IPS-20b (cell line): Measurements from ENCODE around the gene LRP6.
"Not testable (repeated sequence)": the region's sequence is repeated elsewhere in the genome, so short reads cannot be mapped to it uniquely, and the experiment has no call there.

Experiments
- H3K27ac ChIP-seq: one replicate; pipeline ENCODE4 v1.5.1; 2013; ENCODE audit warnings: low read length
- H3K27me3 ChIP-seq: 2 replicates; pipeline ENCODE4 v1.6.1; 2013; ENCODE audit warnings: mild to moderate bottlenecking, low read length, inconsistent platforms; ENCODE audit not compliant: insufficient read depth
- H3K36me3 ChIP-seq: 2 replicates; pipeline ENCODE4 v1.6.1; 2013; ENCODE audit warnings: low read depth, mild to moderate bottlenecking, inconsistent platforms, low read length, moderate library complexity; ENCODE audit not compliant: insufficient read depth
- H3K4me1 ChIP-seq: 2 replicates; pipeline ENCODE4 v1.6.1; 2013; ENCODE audit warnings: mild to moderate bottlenecking, control low read depth, inconsistent platforms, low read length, moderate library complexity; ENCODE audit not compliant: insufficient read depth
- H3K4me3 ChIP-seq: 2 replicates; pipeline ENCODE4 v1.5.1; 2013; ENCODE audit warnings: mild to moderate bottlenecking, low read length, inconsistent platforms
- H3K9ac ChIP-seq: 2 replicates; pipeline ENCODE4 v1.6.1; 2013; ENCODE audit warnings: low read depth, mild to moderate bottlenecking, inconsistent platforms, low read length, moderate library complexity
- H3K9me3 ChIP-seq: 2 replicates; pipeline ENCODE4 v1.6.1; 2013; ENCODE audit warnings: mild to moderate bottlenecking, low read depth, low read length, inconsistent platforms; ENCODE audit not compliant: insufficient read depth

LRP6 gene

GRCh38 chr12:12265035-12265434 is 1.8 kb downstream of the LRP6 start:
- Histone ChIP-seq H3K9ac (peak overlapping the region; percentile 100; the same call in 1 of the 2 replicates), H3K4me3 (peak overlapping the region; percentile 88), H3K27me3 (no peaks in the 10 kb centered on the region), H3K4me1 (peaks cover 3% of the 10 kb centered on the region; the same call in 1 of the 2 replicates), H3K27ac (no peak overlapping the region), H3K36me3 (no peaks in the 10 kb centered on the region), H3K9me3 (no peaks in the 10 kb centered on the region)

- peak overlapping the region; percentile 25 for H3K4me3 ChIP-seq
- H3K27ac ChIP-seq: no peak overlapping the region
- no peaks in the 10 kb centered on the region for H3K27me3 ChIP-seq
- no peaks in the 10 kb centered on the region for H3K9me3 ChIP-seq
- no peak overlapping the region for H3K9ac ChIP-seq
- H3K4me1 ChIP-seq: peaks cover 3% of the 10 kb centered on the region; the same call in 1 of the 2 replicates
- no peaks in the 10 kb centered on the region for H3K36me3 ChIP-seq
Measured at GRCh38 chr12:12263909-12264308, 2.9 kb downstream of the LRP6 start.

DNA sequence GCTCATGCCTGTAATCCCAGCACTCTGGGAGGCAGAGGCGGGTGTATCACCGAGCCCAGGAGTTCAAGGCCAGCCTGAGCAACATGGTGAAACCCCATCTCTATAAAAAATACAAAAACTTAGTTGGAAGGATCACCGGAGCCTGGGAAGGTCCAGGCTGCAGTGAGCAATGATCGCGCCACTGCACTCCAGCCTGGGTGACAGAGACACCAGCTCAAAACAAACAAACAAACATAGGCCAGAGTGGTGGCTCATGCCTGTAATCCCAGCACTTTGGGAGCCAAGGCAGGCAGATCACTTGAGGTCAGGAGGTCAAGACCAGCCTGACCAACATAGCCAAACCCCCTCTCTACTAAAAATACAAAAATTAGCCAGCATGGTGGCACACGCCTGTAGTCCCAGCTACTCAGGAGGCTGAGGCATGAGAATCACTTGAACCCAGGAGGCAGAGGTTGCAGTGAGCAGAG is 10.5 kb downstream of the LRP6 start:
- not testable (repeated sequence) for H3K4me1 ChIP-seq, H3K27ac ChIP-seq, H3K36me3 ChIP-seq, H3K9me3 ChIP-seq, H3K27me3 ChIP-seq, H3K4me3 ChIP-seq, H3K9ac ChIP-seq

GRCh38 chr12:12254553-12254952 is 12.3 kb downstream of the LRP6 start:
- Histone ChIP-seq H3K27me3 (no peaks in the 10 kb centered on the region), H3K4me1 (peaks cover 3% of the 10 kb centered on the region; the same call in 1 of the 2 replicates), H3K4me3 (no peak overlapping the region), H3K36me3 (no peaks in the 10 kb centered on the region), H3K9me3 (no peaks in the 10 kb centered on the region), H3K9ac (no peak overlapping the region), H3K27ac (no peak overlapping the region)

DNA sequence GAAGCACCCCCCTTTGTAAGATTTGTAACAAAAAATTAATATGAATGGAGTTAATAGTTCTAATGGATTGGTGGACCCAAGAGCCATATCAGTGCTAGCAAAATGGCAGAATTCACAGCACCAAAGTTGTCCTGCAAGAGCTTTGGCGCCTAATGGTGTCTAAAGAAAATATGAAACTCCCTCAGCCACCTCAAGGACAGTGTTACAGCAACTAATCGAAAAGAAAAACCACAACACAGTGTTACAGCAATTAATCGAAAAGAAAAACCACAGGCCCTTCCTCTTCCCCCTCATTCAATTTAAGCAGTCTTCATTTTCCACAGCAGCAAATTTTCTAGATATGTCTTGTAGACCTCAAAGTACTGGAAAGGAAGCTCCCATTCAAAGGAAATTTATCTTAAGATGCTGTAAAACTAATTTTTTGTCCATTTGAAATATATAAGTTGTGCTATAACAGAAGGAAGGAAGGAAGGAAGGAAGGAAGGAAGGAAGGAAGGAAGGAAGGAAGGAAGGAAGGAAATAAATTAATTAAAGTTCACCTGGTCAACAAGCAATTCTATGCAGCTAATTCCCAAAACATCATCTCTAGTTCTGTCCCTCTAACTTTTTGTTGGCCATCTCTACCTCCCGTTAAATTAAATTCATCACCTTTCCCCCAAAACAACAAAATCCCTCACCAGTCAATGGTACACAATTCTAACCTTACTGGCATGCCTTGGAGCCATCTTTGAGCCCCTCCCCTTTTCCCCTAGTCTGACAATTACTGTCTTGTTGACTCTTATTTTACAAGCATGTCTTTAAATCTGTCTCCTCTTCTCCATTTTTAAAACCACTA is 17.4 kb downstream of the LRP6 start:
- Histone ChIP-seq H3K27me3 (no peaks in the 10 kb centered on the region), H3K4me3 (no peak overlapping the region), H3K27ac (no peak overlapping the region), H3K9me3 (no peaks in the 10 kb centered on the region), H3K4me1 (peaks cover 2% of the 10 kb centered on the region; the same call in 1 of the 2 replicates), H3K9ac (no peak overlapping the region), H3K36me3 (peaks cover under 1% of the 10 kb centered on the region; the same call in 1 of the 2 replicates)

GRCh38 chr12:12247584-12247983 is 19.3 kb downstream of the LRP6 start:
- Histone ChIP-seq H3K4me3 (no peak overlapping the region), H3K27me3 (no peaks in the 10 kb centered on the region), H3K27ac (no peak overlapping the region), H3K9me3 (no peaks in the 10 kb centered on the region), H3K4me1 (no peaks in the 10 kb centered on the region), H3K36me3 (peaks cover 14% of the 10 kb centered on the region; the same call in 1 of the 2 replicates), H3K9ac (no peak overlapping the region)

DNA sequence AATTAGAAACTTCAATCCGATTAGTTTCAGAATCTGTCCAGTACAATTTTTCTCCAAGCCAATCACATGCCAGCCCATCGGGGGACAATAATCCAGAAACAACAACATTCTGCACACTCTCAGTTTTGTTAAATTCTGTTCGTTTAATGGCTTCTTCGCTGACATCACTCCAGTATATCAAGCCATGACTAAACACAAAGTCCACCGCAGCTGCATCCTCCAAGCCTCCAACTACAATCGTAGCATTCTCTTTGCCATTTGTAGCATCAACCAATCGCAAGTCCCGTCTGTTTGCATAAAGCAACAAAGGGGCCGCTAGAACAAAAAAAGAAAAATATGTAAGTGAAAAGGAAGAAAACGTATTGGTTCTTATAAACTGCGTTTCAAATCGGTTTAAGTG is 22.5 kb downstream of the LRP6 start:
- Histone ChIP-seq H3K27ac (no peak overlapping the region), H3K36me3 (peaks cover 14% of the 10 kb centered on the region; the same call in 1 of the 2 replicates), H3K9ac (no peak overlapping the region), H3K9me3 (no peaks in the 10 kb centered on the region), H3K27me3 (no peaks in the 10 kb centered on the region), H3K4me1 (peaks cover 7% of the 10 kb centered on the region; the same call in 1 of the 2 replicates), H3K4me3 (no peak overlapping the region)

GRCh38 chr12:12240662-12241340 is 26.0 kb downstream of the LRP6 start:
- no peak overlapping the region for H3K4me3 ChIP-seq
- H3K9me3 ChIP-seq: no peaks in the 10 kb centered on the region
- H3K27me3 ChIP-seq: no peaks in the 10 kb centered on the region
- no peak overlapping the region for H3K9ac ChIP-seq
- H3K36me3 ChIP-seq: peaks cover 14% of the 10 kb centered on the region; the same call in 1 of the 2 replicates
- peaks cover 19% of the 10 kb centered on the region; the same call in 1 of the 2 replicates for H3K4me1 ChIP-seq
- H3K27ac ChIP-seq: no peak overlapping the region

DNA sequence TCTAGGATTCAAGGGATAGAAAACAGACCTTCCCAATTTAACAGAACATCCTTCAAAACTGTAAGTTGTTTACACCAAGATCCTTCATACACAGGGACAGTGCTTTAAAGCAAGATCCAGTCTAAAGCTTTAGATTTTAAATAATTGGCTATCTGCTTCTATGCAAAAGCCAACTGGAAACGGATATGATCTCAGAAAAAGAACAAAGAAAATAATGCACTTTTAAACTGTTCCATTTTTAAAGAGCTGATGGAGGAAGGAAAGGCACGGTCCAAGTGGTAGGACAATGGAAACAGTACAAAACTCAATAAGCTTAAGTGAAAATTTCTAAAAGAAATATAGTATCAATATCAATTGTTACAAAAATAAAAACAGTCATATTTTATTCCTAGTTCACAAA is 27.7 kb downstream of the LRP6 start:
- Histone ChIP-seq H3K27ac (no peak overlapping the region), H3K4me1 (peaks cover 19% of the 10 kb centered on the region; the same call in 1 of the 2 replicates), H3K9ac (no peak overlapping the region), H3K36me3 (peaks cover 11% of the 10 kb centered on the region; the same call in 1 of the 2 replicates), H3K27me3 (no peaks in the 10 kb centered on the region), H3K4me3 (no peak overlapping the region), H3K9me3 (no peaks in the 10 kb centered on the region)

DNA sequence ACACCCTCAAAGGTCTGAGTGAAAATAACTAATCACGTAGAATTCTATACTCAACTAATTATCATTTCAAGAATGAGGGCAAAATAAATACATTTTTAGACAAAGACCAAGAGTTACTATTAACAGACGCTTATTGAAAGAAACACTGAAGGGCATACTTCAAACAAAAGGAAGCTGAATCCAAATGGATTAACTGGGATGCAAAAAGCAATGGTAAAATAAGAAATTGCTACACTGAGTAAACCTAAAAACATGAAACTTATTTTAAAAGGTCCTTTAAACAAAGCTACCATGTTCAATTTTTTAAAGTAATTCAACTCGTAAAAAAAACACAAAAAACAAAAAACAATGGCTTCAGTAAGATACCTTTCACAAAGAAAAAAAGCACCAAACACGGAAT is 28.2 kb downstream of the LRP6 start:
- no peak overlapping the region for H3K9ac ChIP-seq
- H3K27me3 ChIP-seq: no peaks in the 10 kb centered on the region
- H3K36me3 ChIP-seq: peaks cover 7% of the 10 kb centered on the region; the same call in 1 of the 2 replicates
- no peak overlapping the region for H3K27ac ChIP-seq
- H3K4me1 ChIP-seq: peaks cover 19% of the 10 kb centered on the region; the same call in 1 of the 2 replicates
- H3K9me3 ChIP-seq: no peaks in the 10 kb centered on the region
- H3K4me3 ChIP-seq: no peak overlapping the region

GRCh38 chr12:12236896-12237295 is 29.9 kb downstream of the LRP6 start:
- no peaks in the 10 kb centered on the region for H3K9me3 ChIP-seq
- H3K9ac ChIP-seq: no peak overlapping the region
- H3K4me3 ChIP-seq: no peak overlapping the region
- no peak overlapping the region for H3K27ac ChIP-seq
- H3K36me3 ChIP-seq: no peaks in the 10 kb centered on the region
- no peaks in the 10 kb centered on the region for H3K27me3 ChIP-seq
- peaks cover 19% of the 10 kb centered on the region; the same call in 1 of the 2 replicates for H3K4me1 ChIP-seq
